Natural killer cell (primary cell): ENCODE data around the gene IPO5. TPM values are rescaled to one million over a fixed set of nuclear protein-coding genes. Genes with fewer than 3 reads are reported as not detected.
"Not testable (repeated sequence)": the region's sequence is repeated elsewhere in the genome, so short reads cannot be mapped to it uniquely, and the experiment has no call there.

Experiments
- ATAC-seq, 3 donors: fragments of 150-1000 bp in 2 of 3; fragments of 200-7000 bp in 1 of 3; cut with Tn5 transposase; 1 replicate in 1 of 3; 2 replicates in 2 of 3; pipeline ENCODE4 v1.10.0; 2021; ENCODE audit warnings: mild to moderate bottlenecking in 2 of 3, moderate library complexity in 2 of 3
- DNase-seq, 2 donors: peaks; one replicate each; pipeline versions ENCODE4 v3.0.0 to v3.0.0-alpha.2; 2013 to 2021; ENCODE audit warnings: mixed read lengths in 1 of 2
- H3K27ac ChIP-seq: one replicate; pipeline ENCODE4 v1.5.1; 2013; ENCODE audit warnings: mild to moderate bottlenecking, low read length
- H3K27me3 ChIP-seq: one replicate; pipeline ENCODE4 v1.6.1; 2013; ENCODE audit warnings: low read length; ENCODE audit not compliant: control insufficient read depth, insufficient read depth
- H3K36me3 ChIP-seq: one replicate; pipeline ENCODE4 v1.6.1; 2013; ENCODE audit warnings: low read length; ENCODE audit not compliant: control insufficient read depth, insufficient read depth
- H3K4me1 ChIP-seq: one replicate; pipeline ENCODE4 v1.6.1; 2013; ENCODE audit warnings: low read length; ENCODE audit not compliant: control insufficient read depth, insufficient read depth
- H3K4me3 ChIP-seq: one replicate; pipeline ENCODE4 v1.5.1; 2013; ENCODE audit warnings: low read length
- H3K9me3 ChIP-seq: one replicate; pipeline ENCODE4 v1.6.1; 2013; ENCODE audit warnings: low read length; ENCODE audit not compliant: control insufficient read depth, insufficient read depth
- H3K27ac Mint-ChIP-seq, 2 donors: one replicate each; pipeline ENCODE4 v1.8.0; 2022; ENCODE audit warnings: mild to moderate bottlenecking in 2 of 2, mixed read lengths in 2 of 2, moderate library complexity in 1 of 2
- H3K27me3 Mint-ChIP-seq, 2 donors: one replicate each; pipeline ENCODE4 v1.8.0; 2022; ENCODE audit warnings: low read depth in 2 of 2, mixed read lengths in 2 of 2
- H3K36me3 Mint-ChIP-seq: one replicate; pipeline ENCODE4 v1.8.0; 2022; ENCODE audit warnings: mixed read lengths
- H3K4me1 Mint-ChIP-seq, 2 donors: one replicate each; pipeline ENCODE4 v1.8.0; 2022; ENCODE audit warnings: mixed read lengths in 2 of 2
- H3K4me3 Mint-ChIP-seq: one replicate; pipeline ENCODE4 v1.8.0; 2022; ENCODE audit warnings: mild to moderate bottlenecking, moderate library complexity, mixed read lengths
- H3K9me3 Mint-ChIP-seq, 2 donors: one replicate each; pipeline ENCODE4 v1.8.0; 2022; ENCODE audit warnings: mixed read lengths in 2 of 2
- CTCF ChIP-seq: fragments of 200-600 bp; IDR thresholded peaks from one replicate; pipeline ENCODE4 v1.8.0; 2022; ENCODE audit warnings: antibody characterized with exemption
- WGBS: methylation state at CpG from one replicate; pipeline ENCODE4 v1.1.7; 2013; ENCODE audit warnings: missing lambda C conversion rate; ENCODE audit not compliant: insufficient coverage; 5-methylcytosine and 5-hydroxymethylcytosine counted together
- intact Hi-C: fragments of 100-400 bp; cut with micrococcal nuclease; formaldehyde crosslinking; loops from one replicate; pipeline ENCODE4 v1.14.2; 2022
- total RNA-seq, 4 donors: library from RNA; stranded (reverse); fragments of 120-200 nt in 1 of 4; gene quantifications; one replicate each; pipeline versions ENCODE4 v1.2.3 to v1.2.4, GENCODE V29; 2013 to 2022

Gene IPO5
- total RNA-seq, 3 donors from 2014 or later (not counting 1 experiment from before 2014, with no cell fraction given), result 59.9 to 83.9 (median 71.2) TPM

GRCh38 chr13:97945342-97945741 lies 8.1 kb upstream of the IPO5 start:
- no peaks in the 10 kb centered on the region for H3K4me1 Mint-ChIP-seq

DNA sequence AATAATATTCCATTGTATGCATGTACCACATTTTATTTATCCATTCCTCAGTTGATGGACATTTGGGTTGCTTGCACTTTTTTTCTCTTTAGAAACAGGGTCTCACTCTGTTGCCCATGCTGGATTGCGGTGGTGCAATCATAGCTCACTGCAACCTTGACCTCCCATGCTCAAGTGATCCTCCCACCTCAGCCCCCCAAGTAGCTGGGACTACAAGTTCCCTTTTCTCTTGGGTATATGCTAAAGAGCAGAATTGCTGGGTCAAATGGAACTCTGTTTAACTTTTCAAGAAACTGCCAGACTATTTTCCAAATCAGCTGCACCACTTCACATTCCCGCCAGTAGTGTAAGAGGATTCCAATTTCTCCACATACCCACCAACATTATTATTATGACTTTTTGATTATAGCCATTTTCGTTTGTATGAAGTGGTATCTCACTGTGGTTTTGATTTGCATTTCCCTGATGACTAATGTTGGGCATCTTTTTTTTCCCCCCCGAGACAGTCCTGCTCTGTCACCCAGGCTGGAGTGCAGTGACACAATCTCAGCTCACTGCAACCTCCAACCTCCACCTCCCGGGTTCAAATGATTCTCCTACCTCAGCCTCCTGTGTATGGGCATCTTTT lies 7.6 kb upstream of the IPO5 start:
- H3K36me3 ChIP-seq, result no peaks in the 10 kb centered on the region
- H3K4me1 Mint-ChIP-seq, result no peaks in the 10 kb centered on the region
- H3K27ac ChIP-seq, result no peak overlapping the region
- H3K36me3 Mint-ChIP-seq, result no peaks in the 10 kb centered on the region
- no peak for TF ChIP-seq CTCF
- ATAC-seq (no peak), DNase-seq (no peak)
- intact Hi-C loops, result no loop called here
- H3K4me3 Mint-ChIP-seq, result no peak overlapping the region
- no peak overlapping the region for H3K4me3 ChIP-seq
- peaks cover 0 to 2% of the 10 kb centered on the region in 2 donors for H3K9me3 Mint-ChIP-seq
- peaks cover 5 to 6% of the 10 kb centered on the region in 2 donors for H3K27me3 Mint-ChIP-seq
- H3K9me3 ChIP-seq, result no peaks in the 10 kb centered on the region
- no peaks in the 10 kb centered on the region for H3K4me1 ChIP-seq
- 81% methylated on average over 2 of the region's 5 CpGs for WGBS
- H3K27me3 ChIP-seq, result no peaks in the 10 kb centered on the region
- no peak overlapping the region for H3K27ac Mint-ChIP-seq

More at GRCh38 chr13:97945342-97945741, 8.1 kb upstream of the IPO5 start:
- DNase-seq, result no peak
- H3K27me3 ChIP-seq, result no peaks in the 10 kb centered on the region
- no peaks in the 10 kb centered on the region for H3K4me1 ChIP-seq
- TF ChIP-seq CTCF, result no peak
- no peaks in the 10 kb centered on the region for H3K9me3 ChIP-seq
- peaks cover 5 to 6% of the 10 kb centered on the region in 2 donors for H3K27me3 Mint-ChIP-seq
- intact Hi-C loops, result no loop called here
- no peak overlapping the region for H3K27ac Mint-ChIP-seq
- no peak overlapping the region for H3K4me3 Mint-ChIP-seq
- ATAC-seq, result no peak
- no peaks in the 10 kb centered on the region for H3K36me3 Mint-ChIP-seq
- peaks cover 0 to 2% of the 10 kb centered on the region in 2 donors for H3K9me3 Mint-ChIP-seq
- H3K27ac ChIP-seq, result no peak overlapping the region
- H3K36me3 ChIP-seq, result no peaks in the 10 kb centered on the region
- no peak overlapping the region for H3K4me3 ChIP-seq

GRCh38 chr13:97946951-97947588 lies 6.4 kb upstream of the IPO5 start:
- DNase-seq (no peak), ATAC-seq (no peak)
- H3K4me3 Mint-ChIP-seq, result no peak overlapping the region
- no peak overlapping the region for H3K27ac Mint-ChIP-seq
- 97% methylated on average over 3 of the region's 3 CpGs for WGBS
- H3K27me3 Mint-ChIP-seq, result peaks cover 5 to 6% of the 10 kb centered on the region in 2 donors
- TF ChIP-seq CTCF, result no peak
- no peaks in the 10 kb centered on the region for H3K9me3 ChIP-seq
- peaks cover 0 to 2% of the 10 kb centered on the region in 2 donors for H3K9me3 Mint-ChIP-seq
- no peaks in the 10 kb centered on the region for H3K36me3 ChIP-seq
- H3K36me3 Mint-ChIP-seq, result no peaks in the 10 kb centered on the region
- H3K27me3 ChIP-seq, result no peaks in the 10 kb centered on the region
- no peaks in the 10 kb centered on the region for H3K4me1 Mint-ChIP-seq
- no peaks in the 10 kb centered on the region for H3K4me1 ChIP-seq
- H3K4me3 ChIP-seq, result no peak overlapping the region
- no peak overlapping the region for H3K27ac ChIP-seq
- intact Hi-C loops, result no loop called here

DNA sequence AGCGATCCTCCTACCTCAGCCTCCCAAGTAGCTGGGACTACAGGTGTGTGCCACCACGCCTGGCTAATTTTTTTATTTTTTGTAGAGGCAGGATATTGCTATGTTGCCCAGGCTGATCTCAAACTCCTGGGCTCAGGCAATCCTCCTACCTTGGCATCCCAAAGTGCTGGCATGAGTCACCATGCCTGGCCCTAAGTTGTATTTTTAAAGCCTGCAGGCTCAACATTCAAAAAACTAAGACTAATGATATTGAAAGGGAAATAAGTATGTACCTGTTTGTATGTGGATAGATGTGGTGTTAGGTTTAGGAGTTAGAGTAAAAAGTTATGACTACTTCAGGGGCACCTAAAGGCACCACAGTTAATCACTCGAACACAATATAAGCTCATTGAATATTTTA lies 5.4 kb upstream of the IPO5 start:
- Mint-ChIP-seq H3K27ac (no peak overlapping the region), H3K4me3 (no peak overlapping the region), H3K27me3 (peaks cover 4 to 6% of the 10 kb centered on the region in 2 donors), H3K9me3 (peaks cover 0 to 2% of the 10 kb centered on the region in 2 donors), H3K4me1 (no peaks in the 10 kb centered on the region), H3K36me3 (no peaks in the 10 kb centered on the region)
- no peak overlapping the region for H3K27ac ChIP-seq
- no peak for TF ChIP-seq CTCF
- WGBS, result 93% methylated on average over 2 of the region's 3 CpGs
- no peak overlapping the region for H3K4me3 ChIP-seq
- H3K4me1 ChIP-seq, result no peaks in the 10 kb centered on the region
- no peaks in the 10 kb centered on the region for H3K27me3 ChIP-seq
- DNase-seq (no peak), ATAC-seq (no peak)
- intact Hi-C loops, result no loop called here
- H3K9me3 ChIP-seq, result no peaks in the 10 kb centered on the region
- no peaks in the 10 kb centered on the region for H3K36me3 ChIP-seq

DNA sequence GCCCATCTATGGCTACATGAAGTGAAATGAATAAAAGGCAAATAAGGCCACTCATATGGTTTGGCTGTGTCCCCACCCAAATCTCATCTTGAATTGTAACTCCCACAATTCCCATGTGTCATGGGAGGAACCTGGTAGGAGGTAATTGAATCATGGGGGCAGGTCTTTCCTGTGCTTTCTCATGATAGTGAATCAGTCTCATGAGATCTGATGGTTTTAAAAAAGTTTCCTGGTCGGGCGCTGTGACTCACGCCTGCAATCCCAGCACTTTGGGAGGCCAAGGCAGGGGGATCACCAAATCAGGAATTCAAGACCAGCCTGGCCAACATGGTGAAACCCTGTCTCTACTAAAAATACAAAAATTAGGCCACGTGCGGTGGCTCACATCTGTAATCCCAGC lies 4.2 kb upstream of the IPO5 start:
- 93% methylated on average over 5 of the region's 5 CpGs for WGBS
- H3K4me3 Mint-ChIP-seq, H3K27me3 ChIP-seq, H3K4me1 ChIP-seq, intact Hi-C loops, DNase-seq, ATAC-seq, H3K4me1 Mint-ChIP-seq, H3K36me3 Mint-ChIP-seq, H3K9me3 ChIP-seq, H3K4me3 ChIP-seq, H3K27ac Mint-ChIP-seq, H3K27ac ChIP-seq, H3K36me3 ChIP-seq, H3K9me3 Mint-ChIP-seq: not testable (repeated sequence)
- peaks cover 2 to 10% of the 10 kb centered on the region in 2 donors for H3K27me3 Mint-ChIP-seq
